Fibroblast of mammary gland (primary cell): ENCODE results near the gene TTC33.
A peak's percentile ranks its signal among the peaks of the same experiment; 100 is the strongest.

Source experiments
- DNase-seq: peaks from one replicate; pipeline ENCODE4 v3.0.0-alpha.2; 2010; ENCODE audit warnings: low read depth
- H3K4me3 ChIP-seq: 2 replicates; pipeline ENCODE4 v1.5.1; 2011; ENCODE audit warnings: low read depth, mild to moderate bottlenecking, low read length, moderate library complexity; ENCODE audit not compliant: control insufficient read depth
- TF ChIP-seq, protein P1 (sequence below): conservative IDR thresholded peaks from 2 replicates; pipeline ENCODE4 v1.5.1; 2011; ENCODE audit warnings: low read depth, low read length, inconsistent platforms; ENCODE audit not compliant: control insufficient read depth, insufficient read depth

The TTC33 gene

GRCh38 chr5:40619421-40619820, 136.3 kb downstream of the TTC33 start:
- TF ChIP-seq, protein P1, sequence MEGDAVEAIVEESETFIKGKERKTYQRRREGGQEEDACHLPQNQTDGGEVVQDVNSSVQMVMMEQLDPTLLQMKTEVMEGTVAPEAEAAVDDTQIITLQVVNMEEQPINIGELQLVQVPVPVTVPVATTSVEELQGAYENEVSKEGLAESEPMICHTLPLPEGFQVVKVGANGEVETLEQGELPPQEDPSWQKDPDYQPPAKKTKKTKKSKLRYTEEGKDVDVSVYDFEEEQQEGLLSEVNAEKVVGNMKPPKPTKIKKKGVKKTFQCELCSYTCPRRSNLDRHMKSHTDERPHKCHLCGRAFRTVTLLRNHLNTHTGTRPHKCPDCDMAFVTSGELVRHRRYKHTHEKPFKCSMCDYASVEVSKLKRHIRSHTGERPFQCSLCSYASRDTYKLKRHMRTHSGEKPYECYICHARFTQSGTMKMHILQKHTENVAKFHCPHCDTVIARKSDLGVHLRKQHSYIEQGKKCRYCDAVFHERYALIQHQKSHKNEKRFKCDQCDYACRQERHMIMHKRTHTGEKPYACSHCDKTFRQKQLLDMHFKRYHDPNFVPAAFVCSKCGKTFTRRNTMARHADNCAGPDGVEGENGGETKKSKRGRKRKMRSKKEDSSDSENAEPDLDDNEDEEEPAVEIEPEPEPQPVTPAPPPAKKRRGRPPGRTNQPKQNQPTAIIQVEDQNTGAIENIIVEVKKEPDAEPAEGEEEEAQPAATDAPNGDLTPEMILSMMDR = no peak
- no peak overlapping the region for H3K4me3 ChIP-seq
- no peak for DNase-seq

GRCh38 chr5:40618926-40619325, 136.8 kb downstream of the TTC33 start:
- TF ChIP-seq, protein P1 = no peak
- H3K4me3 ChIP-seq = no peak overlapping the region
- no peak for DNase-seq

DNA sequence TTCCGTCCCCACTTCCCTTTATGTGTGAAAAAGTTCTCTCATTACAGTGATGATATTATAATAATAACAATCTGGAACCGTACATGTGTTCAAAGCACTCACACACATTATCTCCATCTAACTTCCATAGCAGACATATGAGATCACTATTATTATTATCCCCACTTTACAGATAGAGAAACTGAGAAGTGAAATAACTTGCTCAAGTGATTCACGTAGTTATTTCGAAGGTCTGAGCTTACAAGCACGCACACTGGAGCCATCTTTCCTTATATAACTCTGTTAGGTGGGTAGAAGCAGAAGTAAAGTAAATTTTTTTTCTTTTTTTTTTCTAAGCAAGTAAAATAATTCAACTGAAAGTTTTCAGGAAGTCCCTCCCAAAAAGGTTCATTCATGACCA, 139.0 kb downstream of the TTC33 start:
- TF ChIP-seq, protein P1 = no peak
- H3K4me3 ChIP-seq = no peak overlapping the region
- DNase-seq = no peak

- DNase-seq = peak; percentile 31
- TF ChIP-seq, protein P1 = no peak
- no peak overlapping the region for H3K4me3 ChIP-seq
Observed at GRCh38 chr5:40615586-40616170, 140.1 kb downstream of the TTC33 start.

GRCh38 chr5:40614923-40615585, 140.7 kb downstream of the TTC33 start:
- TF ChIP-seq, protein P1 = no peak
- no peak for DNase-seq
- no peak overlapping the region for H3K4me3 ChIP-seq

DNA sequence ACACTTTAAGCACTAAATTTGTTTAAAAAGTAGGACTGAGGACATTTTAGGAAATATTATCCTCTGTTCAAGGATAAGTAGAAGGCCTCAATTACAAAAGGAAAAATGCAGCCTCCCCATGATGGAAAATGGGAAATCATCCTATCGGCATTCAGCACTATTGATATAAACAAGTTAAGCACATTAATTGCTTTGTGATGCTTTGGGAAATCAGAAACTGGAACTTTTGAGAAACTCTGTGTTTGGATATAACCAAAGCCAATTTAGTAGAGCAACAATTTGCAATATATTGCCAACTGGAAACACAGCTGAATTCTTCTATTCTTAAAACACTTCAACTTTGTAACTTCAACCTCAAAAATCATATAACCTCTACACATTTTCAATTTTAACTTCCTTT, 141.3 kb downstream of the TTC33 start:
- TF ChIP-seq, protein P1 = no peak
- DNase-seq = no peak
- no peak overlapping the region for H3K4me3 ChIP-seq

DNA sequence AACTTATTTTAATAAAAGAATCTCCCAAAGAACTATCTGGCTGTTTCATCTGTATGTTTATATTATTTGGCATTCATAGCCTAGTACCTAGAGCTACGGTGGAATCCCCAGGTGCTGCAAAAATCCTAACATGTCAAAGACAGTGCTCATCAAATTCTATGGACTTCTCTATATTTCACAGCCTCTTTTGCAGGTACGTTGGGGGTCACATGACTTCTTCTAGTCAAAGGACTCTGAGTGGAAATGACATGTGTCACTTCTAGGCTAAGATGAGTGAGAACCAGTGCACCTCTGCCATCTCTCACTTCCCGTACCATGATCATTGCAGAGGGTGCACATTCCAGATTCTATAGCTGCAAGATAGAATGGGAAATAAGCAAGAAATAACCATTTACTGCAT, 148.6 kb downstream of the TTC33 start:
- TF ChIP-seq, protein P1 = no peak
- DNase-seq = no peak
- no peak overlapping the region for H3K4me3 ChIP-seq
